OCI-M2 (cell line): ENCODE measurements around the gene KAT2B.
"Not testable (repeated sequence)": the region's sequence is repeated elsewhere in the genome, so short reads cannot be mapped to it uniquely, and the experiment has no call there.

Experiments
- DNase-seq: peaks from one replicate; lab custom pipeline; 2025; ENCODE audit not compliant: unreplicated experiment; lab: John Stamatoyannopoulos, UW

KAT2B gene

DNA sequence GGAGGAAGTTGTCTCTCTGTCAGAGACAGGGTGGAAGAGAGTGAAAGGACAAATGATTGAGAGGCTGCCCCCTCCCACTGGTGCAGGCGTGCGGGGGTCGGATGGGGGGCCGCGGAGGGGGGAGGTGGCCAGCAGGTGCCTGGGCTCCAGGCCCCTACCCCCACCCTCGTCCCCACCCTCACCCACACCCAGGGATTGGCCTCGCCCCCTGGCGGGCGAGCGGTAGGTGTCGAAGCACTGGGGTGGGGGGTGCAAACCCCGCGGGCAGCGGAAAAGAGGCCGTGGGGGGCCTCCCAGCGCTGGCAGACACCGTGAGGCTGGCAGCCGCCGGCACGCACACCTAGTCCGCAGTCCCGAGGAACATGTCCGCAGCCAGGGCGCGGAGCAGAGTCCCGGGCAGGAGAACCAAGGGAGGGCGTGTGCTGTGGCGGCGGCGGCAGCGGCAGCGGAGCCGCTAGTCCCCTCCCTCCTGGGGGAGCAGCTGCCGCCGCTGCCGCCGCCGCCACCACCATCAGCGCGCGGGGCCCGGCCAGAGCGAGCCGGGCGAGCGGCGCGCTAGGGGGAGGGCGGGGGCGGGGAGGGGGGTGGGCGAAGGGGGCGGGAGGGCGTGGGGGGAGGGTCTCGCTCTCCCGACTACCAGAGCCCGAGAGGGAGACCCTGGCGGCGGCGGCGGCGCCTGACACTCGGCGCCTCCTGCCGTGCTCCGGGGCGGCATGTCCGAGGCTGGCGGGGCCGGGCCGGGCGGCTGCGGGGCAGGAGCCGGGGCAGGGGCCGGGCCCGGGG lies at the start of gene KAT2B:
KAT2B (plus strand) TSS at position 682 of the 783 bp plus-strand sequence; CDS start at position 714, 32 bp downstream.
- peak; percentile 34 for DNase-seq

DNA sequence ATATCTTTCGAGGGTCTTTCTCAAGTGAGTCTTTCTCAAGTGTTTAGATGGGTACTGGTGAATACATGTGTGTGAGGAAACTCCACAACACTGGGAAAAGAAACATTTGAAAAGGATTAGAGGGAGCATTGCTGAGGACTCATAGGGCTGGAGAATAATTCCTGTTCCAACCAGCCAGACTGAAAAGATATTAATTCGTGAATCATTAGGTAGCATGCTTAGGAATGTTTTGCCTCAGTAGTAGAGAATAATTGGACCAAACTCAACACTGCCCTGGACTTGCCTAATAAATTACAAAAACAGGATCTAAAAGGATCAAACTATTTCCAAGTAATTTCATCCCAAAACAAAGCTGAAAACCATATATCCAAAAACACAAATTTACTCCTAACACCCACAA lies 45.5 kb upstream of the KAT2B start:
- DNase-seq = no peak

DNA sequence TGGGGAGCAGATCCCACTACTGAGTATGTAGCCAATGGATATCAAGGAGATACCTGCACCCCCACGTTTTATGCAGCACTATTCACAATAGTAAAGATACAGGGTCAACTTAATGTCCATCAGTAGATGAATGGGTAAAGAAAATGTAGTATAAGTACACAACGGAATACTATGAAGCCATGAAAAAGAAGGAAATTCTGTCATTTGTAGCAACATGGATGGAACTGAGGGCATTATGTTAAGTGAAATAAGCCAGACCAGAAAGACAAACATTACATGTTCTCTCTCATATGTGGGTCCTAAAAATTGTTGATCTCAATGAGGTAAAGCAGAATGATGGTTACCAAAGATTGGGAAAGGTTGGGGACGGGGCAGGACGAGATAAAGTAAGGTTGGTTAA lies 42.7 kb upstream of the KAT2B start:
- DNase-seq = no peak

DNA sequence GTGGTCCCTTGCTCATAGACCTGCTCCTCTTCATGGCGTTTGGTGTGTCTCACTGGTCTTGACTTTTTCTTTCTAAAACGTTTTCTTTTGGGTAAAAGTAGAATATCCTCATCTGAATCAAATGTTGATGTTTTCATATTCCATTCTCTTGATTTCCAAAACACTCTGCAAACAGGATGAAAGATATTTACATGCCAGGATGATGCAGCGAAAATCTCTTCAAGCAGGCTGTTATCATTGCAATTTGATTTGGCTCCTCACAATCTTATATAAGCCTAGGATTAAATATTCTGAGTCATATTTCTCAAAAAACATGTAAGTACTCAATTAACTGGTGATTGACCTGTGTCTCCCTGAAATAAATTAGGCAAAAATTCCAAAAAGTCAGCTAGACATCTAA lies 38.3 kb upstream of the KAT2B start:
- DNase-seq = no peak

DNA sequence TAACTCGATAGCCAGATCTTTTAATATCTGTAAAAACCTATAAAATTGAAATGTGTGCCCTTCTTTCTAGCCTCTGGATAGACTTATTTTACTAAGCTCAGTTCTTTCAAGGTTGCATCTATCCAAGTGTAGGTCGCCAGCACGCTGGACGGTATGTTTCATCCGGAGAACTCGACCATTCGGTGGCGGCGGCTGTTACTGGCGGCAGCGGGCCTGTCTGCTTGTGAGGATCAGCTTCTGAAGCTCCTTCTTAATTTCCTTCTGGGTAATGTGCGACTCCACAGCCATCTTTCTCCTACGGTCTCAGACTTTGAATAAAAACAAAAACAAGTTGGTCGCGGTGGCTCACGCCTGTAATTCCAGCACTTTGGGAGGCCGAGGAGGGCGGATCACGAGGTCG lies 32.3 kb upstream of the KAT2B start:
- DNase-seq = no peak

DNA sequence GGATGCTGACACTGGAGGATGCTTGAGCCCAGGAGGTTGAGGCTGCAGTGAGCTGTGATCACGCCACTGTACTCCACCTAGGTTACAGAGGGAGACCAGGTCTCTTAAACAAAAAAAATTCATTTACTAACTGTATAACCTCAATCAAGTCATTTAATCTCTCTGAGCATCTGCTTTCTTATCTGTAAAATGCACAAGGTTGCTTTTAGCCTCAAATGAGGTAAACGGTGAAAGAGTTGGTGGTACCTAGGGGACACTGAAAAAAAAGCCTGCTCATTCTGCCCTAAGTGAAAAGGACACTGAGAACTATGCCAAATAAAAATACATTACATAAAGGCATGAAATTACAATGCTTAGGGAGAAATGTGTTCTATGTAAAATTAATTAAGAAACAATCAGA lies 31.6 kb upstream of the KAT2B start:
- no peak for DNase-seq

DNA sequence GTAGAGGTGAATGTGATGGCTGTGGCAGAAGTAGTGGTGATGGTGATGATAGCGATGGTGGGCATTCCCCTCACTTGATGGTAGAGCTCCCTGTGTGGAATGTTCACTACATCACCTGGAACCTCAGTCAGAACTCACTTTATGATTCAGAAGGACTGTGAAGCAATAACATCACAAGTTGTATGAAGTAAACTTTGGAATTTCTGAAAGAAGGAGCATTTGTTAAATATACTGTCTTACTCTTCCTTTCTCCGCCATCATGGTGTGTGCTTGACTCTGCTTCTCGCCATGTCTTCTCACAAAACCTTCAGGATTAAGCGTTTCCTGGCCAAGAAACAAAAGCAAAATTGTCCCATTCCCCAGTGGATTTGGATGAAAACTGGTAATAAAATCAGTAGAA lies 28.1 kb upstream of the KAT2B start, which contains the start of gene PP2D1:
PP2D1 (minus strand) TSS at position 101 of the 400 bp plus-strand sequence. CDS start 192 bp downstream, outside the sequence.
- DNase-seq = no peak

DNA sequence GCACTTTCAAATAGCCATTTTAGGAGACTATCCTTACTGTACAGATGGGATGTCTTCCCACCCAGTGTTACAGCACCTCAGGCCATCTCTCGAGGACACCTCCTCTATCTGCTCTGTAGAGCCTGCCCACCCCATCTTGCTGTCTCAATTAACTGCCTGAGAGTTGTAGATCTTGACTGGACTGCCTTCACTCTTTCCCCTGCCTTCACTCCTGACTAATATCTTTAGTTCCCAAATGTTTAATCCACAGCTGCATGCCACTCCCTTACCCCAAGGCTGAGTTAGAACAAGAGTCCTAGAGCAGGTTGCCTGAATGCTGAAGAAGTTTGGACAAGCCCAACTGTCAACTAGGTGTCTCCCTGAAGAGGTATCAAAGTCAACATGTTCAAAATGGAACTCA lies 26.9 kb upstream of the KAT2B start:
- DNase-seq = no peak

DNA sequence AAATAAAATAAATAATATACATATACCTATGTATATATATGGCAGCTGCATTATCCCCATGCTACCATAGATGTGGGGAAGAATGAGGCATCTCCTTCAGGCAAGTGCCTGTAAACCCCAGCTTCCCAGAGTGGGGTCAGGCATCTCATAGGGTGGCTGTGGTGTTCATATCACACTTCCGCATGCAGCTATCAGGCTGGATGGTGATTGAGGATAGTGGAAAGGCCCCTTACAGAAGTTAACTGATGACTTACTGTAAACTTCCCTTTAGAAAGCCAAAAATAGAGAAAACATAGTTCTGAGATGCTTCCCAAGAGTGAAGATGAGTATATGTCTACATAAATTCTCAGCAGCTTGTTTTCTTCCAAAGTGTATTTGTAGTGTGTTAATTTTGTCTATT lies 24.7 kb upstream of the KAT2B start:
- peak; percentile 36 for DNase-seq

DNA sequence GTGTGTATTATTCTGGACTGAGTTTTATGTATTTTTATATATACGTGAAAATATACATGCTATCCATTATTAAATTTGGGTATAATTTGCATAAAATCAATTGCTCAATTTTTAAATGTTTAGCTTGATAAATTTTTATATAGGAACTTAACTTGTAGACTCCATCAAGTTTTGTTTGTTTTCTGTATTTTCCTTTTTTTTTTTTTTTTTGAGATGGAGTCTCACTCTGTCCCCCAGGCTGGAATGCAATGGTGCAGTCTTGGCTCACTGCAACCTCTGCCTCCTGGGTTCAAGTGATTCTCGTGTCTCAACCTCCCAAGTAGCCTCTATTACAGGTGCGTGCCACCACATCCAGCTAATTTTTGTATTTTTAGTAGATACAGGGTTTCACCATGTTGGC lies 24.2 kb upstream of the KAT2B start:
- DNase-seq = not testable (repeated sequence)

DNA sequence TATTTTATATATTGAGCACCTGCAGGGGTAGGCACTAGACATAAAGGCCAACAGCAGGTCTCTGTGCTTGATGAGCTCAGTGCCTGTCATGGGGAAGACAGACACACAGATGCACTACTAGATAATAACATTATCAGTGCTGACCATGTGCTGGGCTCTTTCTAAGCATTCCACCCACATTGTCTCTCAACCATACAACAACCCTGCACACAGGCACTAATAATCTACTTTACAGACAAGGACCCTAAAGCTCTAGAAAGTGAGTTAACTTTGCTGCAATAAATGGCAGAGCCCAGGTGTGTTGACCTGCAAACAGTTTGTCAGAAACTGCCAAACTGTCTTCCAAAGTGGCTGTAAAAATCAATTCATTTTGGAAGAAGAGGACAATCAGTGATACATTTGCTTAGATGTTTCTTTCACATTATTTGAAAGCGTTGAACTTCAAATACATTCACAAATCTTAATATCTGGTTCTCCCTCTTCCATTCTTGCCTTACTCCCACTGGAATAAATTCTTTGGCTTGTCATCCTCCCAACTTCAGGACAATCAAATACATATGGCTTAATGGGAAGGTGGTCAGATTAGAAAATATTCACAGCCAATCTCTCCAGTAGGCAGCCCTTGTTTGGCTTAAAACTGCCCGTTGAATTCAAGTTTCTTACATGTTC lies 17.2 kb upstream of the KAT2B start:
- peak; percentile 40 for DNase-seq

DNA sequence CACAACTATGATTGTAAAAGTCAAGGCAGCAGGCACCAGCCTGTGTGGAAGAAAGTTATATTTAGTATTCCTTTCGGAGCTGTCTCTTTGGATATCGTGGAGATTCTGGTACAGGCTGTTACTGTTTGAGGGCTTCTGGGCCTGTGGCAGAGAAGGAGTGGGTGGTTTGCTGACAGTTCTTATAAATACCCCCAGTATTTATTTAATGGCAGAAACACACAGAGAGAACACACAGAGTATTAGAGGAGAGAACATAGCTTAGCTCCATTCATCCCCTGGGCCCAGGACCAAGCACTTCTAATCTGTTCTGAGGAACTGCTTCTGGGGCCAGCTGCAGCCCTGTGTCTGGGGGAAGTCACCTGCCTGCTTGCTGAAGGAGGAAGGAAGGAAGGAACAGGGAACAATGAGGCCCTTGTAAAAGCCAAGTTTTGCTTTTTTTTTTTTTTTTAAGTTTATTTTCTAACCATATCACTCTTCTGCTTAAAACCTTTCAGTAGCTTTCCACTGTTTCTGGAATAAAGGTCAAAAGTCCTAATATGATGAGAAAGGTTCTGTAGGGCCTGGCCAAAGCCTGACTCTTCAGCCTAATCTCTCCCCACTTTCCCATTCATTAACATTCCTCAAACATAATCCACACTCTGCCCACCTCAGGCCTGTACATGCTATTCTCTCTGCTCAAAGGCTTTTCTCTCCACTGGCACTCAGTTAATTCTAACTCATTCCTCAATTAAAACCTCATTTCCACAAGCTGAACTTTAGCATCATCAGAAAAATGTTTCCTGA lies 16.4 kb upstream of the KAT2B start:
- no peak for DNase-seq

DNA sequence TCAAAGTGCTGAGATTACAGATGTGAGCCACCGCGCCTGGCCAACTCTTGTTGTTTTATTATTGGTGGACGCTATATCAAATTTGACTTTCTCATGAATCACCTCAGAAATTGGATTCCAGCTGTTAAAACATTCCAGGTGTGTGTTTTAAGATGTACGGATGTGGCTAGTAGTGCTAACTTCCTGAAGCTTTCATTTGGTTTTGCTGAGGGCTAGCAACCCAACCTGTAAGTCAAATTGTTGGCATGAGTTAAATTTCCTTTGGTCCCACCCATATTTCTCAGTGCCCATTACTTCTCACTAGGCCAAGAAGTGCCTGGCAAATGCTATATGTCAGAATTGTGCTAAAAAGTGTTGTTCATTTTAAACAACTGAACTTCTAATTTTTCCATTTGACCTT lies 13.1 kb upstream of the KAT2B start:
- DNase-seq = no peak

DNA sequence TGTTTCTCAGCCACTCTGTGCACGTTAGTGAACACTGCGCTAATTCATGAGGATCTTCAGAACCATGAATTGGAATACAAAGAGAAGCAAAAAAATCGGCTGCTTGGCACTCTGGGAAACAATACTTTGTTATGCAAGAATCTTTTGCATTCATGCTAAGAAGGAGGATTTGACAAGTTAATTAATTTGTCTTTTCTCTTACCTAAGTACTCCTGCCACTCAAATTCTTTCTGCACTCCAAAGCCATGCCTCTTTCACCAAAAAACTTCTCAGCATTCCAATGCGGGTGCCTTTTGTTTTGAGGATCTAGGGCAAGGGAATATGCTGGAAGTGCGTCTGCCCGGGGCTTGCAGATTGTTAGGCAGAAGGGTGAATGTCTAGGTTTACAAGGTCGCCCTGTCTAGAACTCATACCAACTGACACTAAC lies 11.3 kb upstream of the KAT2B start:
- DNase-seq = no peak

DNA sequence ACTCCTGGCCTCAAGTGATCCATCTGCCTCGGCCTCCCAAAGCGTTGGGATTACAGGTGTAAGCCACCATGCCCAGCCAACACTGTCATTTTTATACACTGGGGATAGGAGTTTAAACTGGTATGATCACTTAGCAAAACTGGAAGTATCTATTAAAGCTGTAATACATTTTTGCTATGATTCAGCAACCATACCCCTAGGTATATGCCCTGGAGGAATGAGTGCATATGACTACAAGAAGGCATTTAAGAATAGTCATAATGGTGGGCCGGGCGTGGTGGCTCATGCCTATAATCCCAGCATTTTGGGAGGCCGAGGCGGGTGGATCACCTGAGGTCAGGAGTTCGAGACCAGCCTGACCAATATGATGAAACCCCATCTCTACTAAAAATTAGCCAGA lies 8.3 kb upstream of the KAT2B start:
- not testable (repeated sequence) for DNase-seq

DNA sequence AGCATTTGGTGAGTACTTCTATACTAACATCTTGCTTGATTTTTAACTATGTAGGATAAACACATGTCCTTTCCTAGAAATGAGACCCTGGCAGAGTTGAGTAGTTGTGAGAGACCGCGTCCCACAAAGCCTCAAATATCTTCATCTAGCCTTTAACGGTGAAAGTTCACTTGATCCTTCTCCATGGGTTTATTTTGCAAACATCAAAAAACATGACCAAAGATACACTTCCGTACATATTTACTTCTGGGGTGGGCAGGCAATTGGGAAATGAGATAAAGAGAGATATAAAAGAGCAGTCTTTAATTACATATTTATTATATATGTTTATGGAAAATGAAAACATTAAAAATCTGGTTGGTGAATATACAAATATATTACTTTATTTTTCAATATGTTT lies 5.2 kb upstream of the KAT2B start:
- DNase-seq = no peak

DNA sequence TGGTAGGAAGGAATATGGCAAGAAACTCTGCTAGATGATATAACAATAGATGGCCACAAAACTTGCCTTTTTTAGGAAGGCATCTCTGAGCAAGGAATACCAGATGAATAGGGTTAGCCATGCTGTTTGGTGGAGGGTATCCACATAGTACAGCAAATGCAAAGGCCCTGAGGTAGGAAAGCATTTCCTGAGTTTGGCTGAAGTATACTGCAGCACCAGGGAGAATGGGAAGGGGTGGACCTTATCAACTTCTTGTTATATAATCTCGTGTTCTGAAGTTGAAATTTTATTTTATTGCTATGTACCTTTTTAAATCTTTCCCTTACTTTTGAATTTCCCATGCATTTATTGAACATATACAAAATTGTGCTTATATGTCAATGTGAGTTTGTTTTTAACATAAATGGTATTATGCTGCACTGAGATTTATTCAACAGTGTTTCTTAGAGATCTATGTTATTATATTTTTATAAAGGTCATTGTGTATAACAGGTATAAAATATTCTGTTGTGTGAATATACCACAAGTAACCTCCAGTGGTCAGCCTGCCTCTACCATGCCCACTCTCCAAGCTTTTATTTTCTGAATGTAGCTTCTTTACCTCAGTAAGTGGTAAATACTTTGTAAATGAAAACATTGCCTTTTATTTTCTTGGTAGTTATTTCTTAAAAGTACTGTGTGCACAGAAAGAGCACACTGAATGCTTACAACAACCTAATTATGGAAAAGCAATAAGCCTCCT lies 2.8 kb upstream of the KAT2B start:
- no peak for DNase-seq

DNA sequence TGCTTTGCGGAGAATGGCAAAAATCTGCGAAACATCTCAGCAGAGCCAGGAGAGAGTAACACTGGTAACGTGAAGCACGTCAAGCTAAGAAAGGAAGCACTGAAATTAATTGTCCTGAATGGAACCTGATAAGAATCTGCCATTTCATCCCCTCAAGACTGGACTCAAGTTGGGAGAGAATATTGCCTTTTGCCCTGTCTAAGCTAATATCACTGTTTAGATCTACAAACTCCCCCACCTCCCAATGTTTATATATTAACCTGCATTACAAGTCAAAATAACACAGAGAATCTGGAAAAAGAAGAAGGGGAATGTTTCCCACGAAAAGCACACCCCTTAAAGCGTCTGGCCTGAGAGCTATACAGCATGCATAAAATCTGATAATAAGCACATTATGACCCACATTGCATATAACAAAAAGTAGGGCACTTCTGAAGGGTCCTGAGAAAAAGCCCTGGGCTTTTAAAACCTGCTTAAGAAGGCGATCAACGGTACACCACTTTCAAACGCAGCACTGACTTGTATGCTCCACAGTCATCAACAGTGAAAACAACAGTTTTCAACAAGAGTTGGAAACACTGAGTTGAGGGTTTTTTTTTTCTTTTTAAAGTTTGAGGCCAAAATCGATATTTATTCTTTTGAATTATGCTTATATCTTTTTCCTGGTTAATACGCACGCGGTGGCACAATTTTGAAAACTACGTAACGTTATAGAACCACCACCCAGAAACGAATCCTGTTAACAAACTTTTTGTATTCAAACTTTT lies 1.4 kb upstream of the KAT2B start:
- DNase-seq = no peak

DNA sequence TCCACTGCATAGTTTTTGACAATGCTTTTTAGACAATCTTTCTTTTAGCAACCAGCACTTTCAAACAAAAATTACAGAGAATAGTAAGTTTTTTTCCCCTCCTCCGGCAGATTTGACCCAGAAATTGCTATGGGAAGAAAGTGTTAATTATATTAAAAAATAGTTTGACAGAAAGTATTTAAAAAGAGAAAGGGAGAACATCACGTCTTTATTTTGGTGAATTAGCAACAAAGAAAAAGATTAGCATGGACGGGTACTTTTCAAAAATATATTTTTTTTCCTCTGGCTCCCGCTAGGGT lies 831 bp upstream of the KAT2B start:
- no peak for DNase-seq

DNA sequence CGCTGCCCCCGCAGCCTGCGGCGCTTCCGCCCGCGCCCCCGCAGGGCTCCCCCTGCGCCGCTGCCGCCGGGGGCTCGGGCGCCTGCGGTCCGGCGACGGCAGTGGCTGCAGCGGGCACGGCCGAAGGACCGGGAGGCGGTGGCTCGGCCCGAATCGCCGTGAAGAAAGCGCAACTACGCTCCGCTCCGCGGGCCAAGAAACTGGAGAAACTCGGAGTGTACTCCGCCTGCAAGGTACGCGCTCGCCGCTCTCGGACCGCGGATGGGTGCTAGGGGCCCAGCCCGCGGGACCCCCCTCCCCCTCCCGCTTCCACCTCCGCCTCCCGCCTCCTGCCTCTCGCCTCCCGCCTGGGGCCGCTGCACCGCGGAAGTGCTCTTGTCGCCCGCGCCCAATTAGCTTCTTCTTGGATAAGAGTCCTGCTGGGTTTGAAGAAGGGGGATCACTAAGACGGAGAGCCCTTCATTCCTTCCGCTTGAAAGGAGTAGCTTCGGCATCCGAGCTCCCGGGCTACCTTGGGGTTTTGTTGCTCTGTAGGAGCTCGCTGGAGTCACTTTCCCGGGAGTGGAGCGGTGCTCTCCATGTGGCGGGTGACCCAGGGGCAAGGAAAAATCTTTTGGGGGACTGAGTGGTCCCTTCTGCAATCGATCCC lies 426 bp downstream of the KAT2B start:
- DNase-seq = no peak
